CD14-positive monocyte (primary cell): ENCODE data around the gene TMEM184C. TPM values are rescaled to one million over a fixed set of nuclear protein-coding genes. Genes with fewer than 3 reads are reported as not detected.

Experiments used
- DNase-seq, 3 donors: peaks; one replicate each; pipeline ENCODE4 v3.0.0-alpha.2; 2011 to 2022
- H2AFZ ChIP-seq: 2 replicates; pipeline ENCODE4 v1.6.0; 2012; ENCODE audit warnings: mild to moderate bottlenecking, low read depth, low read length, inconsistent platforms; ENCODE audit not compliant: insufficient read depth, poor library complexity, severe bottlenecking
- H3K27ac ChIP-seq, 2 donors: 1 replicate in 1 of 2; 2 replicates in 1 of 2; pipeline ENCODE4 v1.5.1; 2012 to 2013; ENCODE audit warnings: low read length in 2 of 2, control low read depth in 1 of 2, inconsistent platforms in 1 of 2, low read depth in 1 of 2, mild to moderate bottlenecking in 1 of 2
- H3K27me3 ChIP-seq, 2 donors: one replicate each; pipeline versions ENCODE4 v1.6.0 to v1.6.1; 2011 to 2013; ENCODE audit warnings: low read length in 2 of 2; ENCODE audit not compliant: control insufficient read depth in 2 of 2, insufficient read depth in 2 of 2
- H3K36me3 ChIP-seq, 2 donors: replicated peaks in 1 of 2; 1 replicate in 1 of 2; 2 replicates in 1 of 2; pipeline versions ENCODE4 v1.5.1 to v1.6.1; 2012 to 2013; ENCODE audit warnings: low read length in 2 of 2, control low read depth in 1 of 2, inconsistent platforms in 1 of 2, mild to moderate bottlenecking in 1 of 2; ENCODE audit not compliant: insufficient read depth in 2 of 2, control insufficient read depth in 1 of 2
- H3K4me1 ChIP-seq, 2 donors: 1 replicate in 1 of 2; 2 replicates in 1 of 2; pipeline versions ENCODE4 v1.5.1 to v1.6.1; 2012 to 2013; ENCODE audit warnings: low read length in 2 of 2, control low read depth in 1 of 2, inconsistent platforms in 1 of 2, mild to moderate bottlenecking in 1 of 2, moderate library complexity in 1 of 2; ENCODE audit not compliant: insufficient read depth in 2 of 2, control insufficient read depth in 1 of 2
- H3K4me2 ChIP-seq: replicated peaks from 2 replicates; pipeline ENCODE3; 2012; ENCODE audit warnings: low read length, moderate library complexity, mild to moderate bottlenecking; ENCODE audit not compliant: poor library complexity, severe bottlenecking; ENCODE audit errors: extremely low read depth
- H3K4me3 ChIP-seq, 3 experiments: fragments of 200-600 bp in 1 of 3; sonication (generic) in 1 of 3; replicated peaks in 1 of 3; 1 replicate in 2 of 3; 2 replicates in 1 of 3; pipeline ENCODE4 v1.5.1; 2011 to 2013; ENCODE audit warnings: low read length in 3 of 3, mild to moderate bottlenecking in 3 of 3, control low read depth in 2 of 3, low read depth in 2 of 3, inconsistent platforms in 1 of 3, moderate library complexity in 1 of 3
- H3K79me2 ChIP-seq: 2 replicates; pipeline ENCODE4 v1.6.0; 2012; ENCODE audit warnings: mild to moderate bottlenecking, control low read depth, inconsistent platforms, low read length, moderate library complexity; ENCODE audit not compliant: insufficient read depth
- H3K9ac ChIP-seq: 2 replicates; pipeline ENCODE4 v1.6.0; 2017; ENCODE audit warnings: low read length, mild to moderate bottlenecking; ENCODE audit not compliant: insufficient read depth, poor library complexity, severe bottlenecking
- H3K9me3 ChIP-seq, 2 donors: replicated peaks in 1 of 2; 1 replicate in 1 of 2; 2 replicates in 1 of 2; pipeline versions ENCODE4 v1.5.1 to v1.6.1; 2012 to 2013; ENCODE audit warnings: low read length in 2 of 2, control low read depth in 1 of 2; ENCODE audit not compliant: control insufficient read depth in 1 of 2, insufficient read depth in 1 of 2
- H4K20me1 ChIP-seq: 2 replicates; pipeline ENCODE4 v1.6.0; 2012; ENCODE audit warnings: mild to moderate bottlenecking, low read length, control low read depth, moderate library complexity; ENCODE audit not compliant: insufficient read depth
- H3K27ac Mint-ChIP-seq, 7 donors: one replicate each; pipeline ENCODE4 v1.8.0; 2020; ENCODE audit warnings: mild to moderate bottlenecking in 7 of 7, mixed read lengths in 7 of 7, moderate library complexity in 6 of 7, inconsistent platforms in 2 of 7
- H3K27me3 Mint-ChIP-seq, 3 donors: one replicate each; pipeline ENCODE4 v1.8.0; 2021 to 2022; ENCODE audit warnings: low read depth in 3 of 3, mild to moderate bottlenecking in 3 of 3, mixed read lengths in 3 of 3, moderate library complexity in 3 of 3, inconsistent platforms in 1 of 3
- H3K36me3 Mint-ChIP-seq, 2 donors: one replicate each; pipeline ENCODE4 v1.8.0; 2020; ENCODE audit warnings: mixed read lengths in 2 of 2, inconsistent platforms in 1 of 2, mild to moderate bottlenecking in 1 of 2
- H3K4me1 Mint-ChIP-seq: one replicate; pipeline ENCODE4 v1.8.0; 2020; ENCODE audit warnings: mild to moderate bottlenecking, mixed read lengths
- H3K4me3 Mint-ChIP-seq, 2 donors: one replicate each; pipeline ENCODE4 v1.8.0; 2020; ENCODE audit warnings: mild to moderate bottlenecking in 2 of 2, mixed read lengths in 2 of 2, moderate library complexity in 1 of 2
- H3K9me3 Mint-ChIP-seq, 7 donors: one replicate each; pipeline ENCODE4 v1.8.0; 2020 to 2022; ENCODE audit warnings: mixed read lengths in 7 of 7, mild to moderate bottlenecking in 6 of 7, moderate library complexity in 6 of 7, inconsistent platforms in 2 of 7
- WGBS: methylation state at CpG from one replicate; pipeline ENCODE4 v1.1.5; 2013; ENCODE audit warnings: missing lambda C conversion rate; ENCODE audit not compliant: insufficient coverage; 5-methylcytosine and 5-hydroxymethylcytosine counted together
- intact Hi-C, 2 donors: fragments of 100-400 bp; cut with micrococcal nuclease; formaldehyde crosslinking; loops; one replicate each; pipeline versions ENCODE4 v1.15.0 to v1.15.1; 2023
- polyA plus RNA-seq, 3 donors: library from polyadenylated mRNA; depleted of rRNA in 1 of 3; unstranded in 2 of 3; stranded (reverse) in 1 of 3; fragments of 300-500 nt in 2 of 3; fragments of >200 nt in 1 of 3; fragmentation: Illumina TruSeq in 2 of 3; gene quantifications; 1 replicate in 2 of 3; 2 replicates in 1 of 3; pipeline ENCODE4 v1.2.3, GENCODE V29; 2012 to 2021
- TF ChIP-seq, protein P1 (sequence below): fragments of 200-600 bp; IDR thresholded peaks from one replicate; pipeline ENCODE4 v1.8.0; 2022; ENCODE audit warnings: antibody characterized with exemption, mild to moderate bottlenecking

The TMEM184C gene
- polyA plus RNA-seq, 3 donors = 7.5 to 36.4 (median 20.7) TPM

DNA sequence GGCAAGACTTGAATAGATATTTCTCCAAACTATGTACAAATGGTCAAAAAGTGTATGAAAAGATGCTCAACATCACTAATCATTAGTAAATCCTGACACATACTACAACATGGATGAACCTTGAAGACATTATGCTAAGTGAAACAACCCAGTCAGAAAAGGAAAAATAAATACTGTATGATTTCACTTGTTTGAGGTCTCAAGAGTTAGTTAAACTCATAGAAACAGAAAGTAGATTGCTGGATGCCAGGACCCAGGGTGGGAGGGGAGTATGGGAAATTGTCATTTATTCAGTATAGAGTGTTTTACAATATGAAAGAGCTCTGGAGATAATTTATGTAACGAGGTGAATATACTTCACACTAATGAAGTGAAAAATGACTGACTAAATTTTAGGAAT is 34.4 kb downstream of the TMEM184C start:
- H2AFZ ChIP-seq = no peak overlapping the region
- H3K27me3 ChIP-seq = no peaks in the 10 kb centered on the region
- Mint-ChIP-seq H3K27me3 (peaks cover 0 to 1% (median 1%) of the 10 kb centered on the region in 3 donors), H3K4me3 (no peak overlapping the region), H3K4me1 (no peaks in the 10 kb centered on the region), H3K36me3 (peaks cover 65 to 81% of the 10 kb centered on the region in 2 donors), H3K9me3 (peaks cover 0 to 9% (median 1%) of the 10 kb centered on the region in 7 donors), H3K27ac (peak overlapping the region in 1 of 7 donors; percentile 9)
- TF ChIP-seq, protein P1, sequence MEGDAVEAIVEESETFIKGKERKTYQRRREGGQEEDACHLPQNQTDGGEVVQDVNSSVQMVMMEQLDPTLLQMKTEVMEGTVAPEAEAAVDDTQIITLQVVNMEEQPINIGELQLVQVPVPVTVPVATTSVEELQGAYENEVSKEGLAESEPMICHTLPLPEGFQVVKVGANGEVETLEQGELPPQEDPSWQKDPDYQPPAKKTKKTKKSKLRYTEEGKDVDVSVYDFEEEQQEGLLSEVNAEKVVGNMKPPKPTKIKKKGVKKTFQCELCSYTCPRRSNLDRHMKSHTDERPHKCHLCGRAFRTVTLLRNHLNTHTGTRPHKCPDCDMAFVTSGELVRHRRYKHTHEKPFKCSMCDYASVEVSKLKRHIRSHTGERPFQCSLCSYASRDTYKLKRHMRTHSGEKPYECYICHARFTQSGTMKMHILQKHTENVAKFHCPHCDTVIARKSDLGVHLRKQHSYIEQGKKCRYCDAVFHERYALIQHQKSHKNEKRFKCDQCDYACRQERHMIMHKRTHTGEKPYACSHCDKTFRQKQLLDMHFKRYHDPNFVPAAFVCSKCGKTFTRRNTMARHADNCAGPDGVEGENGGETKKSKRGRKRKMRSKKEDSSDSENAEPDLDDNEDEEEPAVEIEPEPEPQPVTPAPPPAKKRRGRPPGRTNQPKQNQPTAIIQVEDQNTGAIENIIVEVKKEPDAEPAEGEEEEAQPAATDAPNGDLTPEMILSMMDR = no peak
- no peak for DNase-seq
- peaks cover 32 to 73% of the 10 kb centered on the region in 2 donors for H3K36me3 ChIP-seq
- H3K27ac ChIP-seq = no peak overlapping the region
- H3K9me3 ChIP-seq = peaks cover 0 to 3% of the 10 kb centered on the region in 2 donors
- H3K4me1 ChIP-seq = no peaks in the 10 kb centered on the region
- H3K79me2 ChIP-seq = peaks cover 5% of the 10 kb centered on the region
- intact Hi-C loops = no loop called here
- no peak overlapping the region for H3K4me2 ChIP-seq
- H4K20me1 ChIP-seq = no peaks in the 10 kb centered on the region
- H3K4me3 ChIP-seq = no peak overlapping the region
- no peak overlapping the region for H3K9ac ChIP-seq
- WGBS = no CpG with 5 or more reads among the region's 1 CpG

DNA sequence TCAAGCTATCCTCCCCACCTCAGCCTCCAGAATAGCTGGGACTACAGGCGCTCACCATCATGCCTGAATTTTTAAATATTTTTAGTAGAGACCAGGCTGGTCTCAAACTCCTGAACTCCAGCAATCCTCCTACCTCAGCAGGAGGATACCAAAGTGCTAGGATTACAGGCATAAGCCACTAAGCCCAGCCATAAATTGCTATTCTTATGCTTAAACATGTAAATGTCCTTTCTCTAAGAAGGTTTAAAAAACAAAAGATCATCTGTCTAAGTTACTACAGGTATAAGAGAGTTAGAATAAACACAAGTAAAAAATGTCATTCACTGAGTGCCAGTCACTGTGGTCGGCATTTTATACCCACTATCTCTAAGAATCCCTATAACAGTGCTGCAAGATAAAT is 38.4 kb downstream of the TMEM184C start:
- Histone ChIP-seq H3K27me3 (no peaks in the 10 kb centered on the region), H3K9ac (no peak overlapping the region), H2AFZ (no peak overlapping the region), H3K36me3 (peaks cover 46 to 87% of the 10 kb centered on the region in 2 donors), H3K4me3 (no peak overlapping the region), H3K27ac (no peak overlapping the region), H3K9me3 (no peaks in the 10 kb centered on the region), H3K79me2 (peaks cover 2% of the 10 kb centered on the region), H4K20me1 (no peaks in the 10 kb centered on the region), H3K4me2 (no peak overlapping the region), H3K4me1 (no peaks in the 10 kb centered on the region)
- DNase-seq = no peak
- Mint-ChIP-seq H3K4me1 (no peaks in the 10 kb centered on the region), H3K4me3 (no peak overlapping the region), H3K27ac (no peak overlapping the region), H3K9me3 (peaks cover 0 to 1% (median 0%) of the 10 kb centered on the region in 7 donors), H3K27me3 (peaks cover 0 to 1% (median 0%) of the 10 kb centered on the region in 3 donors), H3K36me3 (peaks cover 66 to 90% of the 10 kb centered on the region in 2 donors)
- TF ChIP-seq, protein P1 = no peak
- no CpG with 5 or more reads among the region's 2 CpGs for WGBS
- intact Hi-C loops = no loop called here
